ENCODE measurements around the gene ANXA6.

DNA sequence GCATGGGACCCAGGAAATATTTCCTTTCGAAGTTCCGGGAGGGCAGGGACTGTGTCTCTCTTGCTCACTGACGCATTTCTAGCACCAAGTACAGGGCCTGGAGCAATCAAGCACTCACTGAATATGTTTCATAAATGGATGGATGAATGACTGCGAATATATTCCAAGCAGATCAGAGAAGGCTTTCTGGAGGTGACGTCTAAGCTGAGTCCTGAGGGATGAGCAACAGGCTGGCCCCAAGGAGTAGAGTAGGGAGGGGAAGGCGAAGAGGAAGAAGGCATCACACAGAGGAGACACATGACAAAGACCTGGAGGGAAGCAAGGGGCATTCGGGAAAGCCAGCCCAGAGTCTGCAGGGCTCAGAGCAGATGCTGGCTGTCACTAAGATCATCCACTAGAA, 13.9 kb downstream of the ANXA6 start:
- no peak for TF ChIP-seq CTCF (IDR thresholded peaks at IDR 0.05; ENCODE audit: insufficient read depth, low read depth, low read length)
- no peak for TF ChIP-seq EZH2 (IDR thresholded peaks at IDR 0.05; ENCODE audit: insufficient read depth, low read length)
